WERI-Rb-1 (cell line): ENCODE measurements around the gene ADAMTS15.

Experiments
- DNase-seq: peaks from one replicate; pipeline ENCODE4 v3.0.0-alpha.2; 2020
- H3K27ac ChIP-seq: fragments of 250-450 bp; sonication (Bioruptor Pico); 2 replicates; pipeline ENCODE4 v1.5.1; 2020; ENCODE audit warnings: mild to moderate bottlenecking, moderate library complexity
- H3K27me3 ChIP-seq: fragments of 250-450 bp; sonication (Bioruptor Pico); 2 replicates; pipeline ENCODE4 v1.5.1; 2021; ENCODE audit warnings: mild to moderate bottlenecking, low read depth, moderate library complexity; ENCODE audit not compliant: insufficient read depth, severe bottlenecking
- H3K36me3 ChIP-seq: fragments of 250-450 bp; sonication (Bioruptor Pico); 2 replicates; pipeline ENCODE4 v1.5.1; 2020; ENCODE audit warnings: mild to moderate bottlenecking, moderate library complexity
- H3K4me3 ChIP-seq: 2 replicates; pipeline ENCODE4 v1.5.1; 2011; ENCODE audit warnings: low read depth, mild to moderate bottlenecking, control low read depth, low read length
- H3K9me3 ChIP-seq: fragments of 250-450 bp; sonication (Bioruptor Pico); 2 replicates; pipeline ENCODE4 v1.5.1; 2021; ENCODE audit warnings: mild to moderate bottlenecking, moderate library complexity; ENCODE audit not compliant: severe bottlenecking
- TF ChIP-seq, protein P1 (sequence below): IDR thresholded peaks from 2 replicates; pipeline ENCODE4 v1.5.1; 2011; ENCODE audit warnings: low read depth, mild to moderate bottlenecking, control low read depth, inconsistent platforms, low read length

ADAMTS15 gene

DNA sequence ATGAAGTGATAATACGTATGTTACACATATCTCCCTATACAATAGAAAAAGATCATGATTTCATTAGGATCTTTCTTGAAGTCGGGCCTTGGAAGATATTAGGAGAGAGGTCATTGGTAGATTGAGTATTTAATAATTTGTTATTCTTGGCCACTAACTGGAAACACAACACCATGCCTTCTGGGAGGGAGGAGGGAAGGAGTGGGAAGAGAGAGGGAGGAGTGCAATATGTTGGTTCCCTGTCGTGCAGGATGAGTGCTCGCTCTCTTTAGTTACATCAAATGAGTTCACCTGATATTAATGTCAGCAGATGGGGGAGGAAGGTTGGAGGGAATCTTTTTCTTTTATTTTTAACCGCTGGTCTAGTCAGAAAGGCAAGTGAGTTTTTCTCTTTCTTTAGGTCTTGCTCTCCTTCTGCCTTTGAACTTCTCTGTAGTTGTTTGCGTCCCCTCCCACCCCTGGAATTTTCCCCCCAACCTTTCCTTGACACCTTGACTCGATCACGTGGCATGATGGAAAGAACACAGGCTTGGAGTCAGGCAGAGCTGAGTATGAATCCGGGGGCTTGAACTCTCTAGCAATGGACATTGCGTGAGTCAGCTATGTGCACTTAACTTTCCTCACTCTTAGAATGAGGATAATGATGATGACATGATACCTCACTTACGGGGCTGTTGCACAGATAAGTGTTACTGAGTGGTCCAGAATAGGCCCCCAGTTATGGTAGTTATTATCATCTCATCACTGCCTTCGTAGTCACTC lies 6.2 kb downstream of the ADAMTS15 start:
- no peak for DNase-seq
- Histone ChIP-seq H3K36me3 (no peaks in the 10 kb centered on the region), H3K9me3 (no peaks in the 10 kb centered on the region), H3K27ac (no peak overlapping the region), H3K4me3 (no peak overlapping the region), H3K27me3 (no peaks in the 10 kb centered on the region)
- TF ChIP-seq, protein P1, sequence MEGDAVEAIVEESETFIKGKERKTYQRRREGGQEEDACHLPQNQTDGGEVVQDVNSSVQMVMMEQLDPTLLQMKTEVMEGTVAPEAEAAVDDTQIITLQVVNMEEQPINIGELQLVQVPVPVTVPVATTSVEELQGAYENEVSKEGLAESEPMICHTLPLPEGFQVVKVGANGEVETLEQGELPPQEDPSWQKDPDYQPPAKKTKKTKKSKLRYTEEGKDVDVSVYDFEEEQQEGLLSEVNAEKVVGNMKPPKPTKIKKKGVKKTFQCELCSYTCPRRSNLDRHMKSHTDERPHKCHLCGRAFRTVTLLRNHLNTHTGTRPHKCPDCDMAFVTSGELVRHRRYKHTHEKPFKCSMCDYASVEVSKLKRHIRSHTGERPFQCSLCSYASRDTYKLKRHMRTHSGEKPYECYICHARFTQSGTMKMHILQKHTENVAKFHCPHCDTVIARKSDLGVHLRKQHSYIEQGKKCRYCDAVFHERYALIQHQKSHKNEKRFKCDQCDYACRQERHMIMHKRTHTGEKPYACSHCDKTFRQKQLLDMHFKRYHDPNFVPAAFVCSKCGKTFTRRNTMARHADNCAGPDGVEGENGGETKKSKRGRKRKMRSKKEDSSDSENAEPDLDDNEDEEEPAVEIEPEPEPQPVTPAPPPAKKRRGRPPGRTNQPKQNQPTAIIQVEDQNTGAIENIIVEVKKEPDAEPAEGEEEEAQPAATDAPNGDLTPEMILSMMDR = no peak

DNA sequence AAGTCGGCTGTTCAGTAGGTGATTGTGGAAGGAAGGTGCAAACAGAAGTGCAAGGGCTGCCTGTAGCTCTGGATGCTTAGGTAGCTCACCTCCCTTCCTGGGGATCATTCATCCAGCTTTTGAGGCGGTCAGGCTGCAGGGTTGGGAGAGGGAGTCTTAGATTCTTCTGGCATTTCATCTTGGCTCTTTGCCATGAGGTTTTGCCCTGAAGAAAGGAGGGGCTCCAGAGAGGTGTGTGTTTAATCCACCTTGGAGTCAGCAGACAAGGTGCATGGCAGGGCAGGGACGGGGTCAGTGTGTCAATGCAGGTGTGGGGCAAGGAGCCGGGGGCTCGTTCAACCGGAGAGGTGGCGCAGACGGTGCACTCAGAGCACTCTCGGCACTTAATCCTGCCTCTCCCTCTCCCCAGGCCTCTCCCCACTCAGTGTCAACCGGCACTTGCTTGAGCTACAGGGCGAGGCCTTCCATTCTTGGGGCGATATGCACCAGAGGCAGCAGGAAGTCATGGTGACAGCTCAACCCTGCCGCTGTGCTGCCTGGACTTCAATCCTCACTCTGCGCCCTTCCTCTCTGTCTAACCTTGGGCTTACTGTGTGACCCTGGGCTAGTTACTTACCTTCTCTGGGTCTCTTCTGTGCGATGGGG lies 7.2 kb downstream of the ADAMTS15 start:
- H3K27ac ChIP-seq = no peak overlapping the region
- no peaks in the 10 kb centered on the region for H3K36me3 ChIP-seq
- TF ChIP-seq, protein P1 = no peak
- no peak overlapping the region for H3K4me3 ChIP-seq
- no peak for DNase-seq
- H3K27me3 ChIP-seq = no peaks in the 10 kb centered on the region
- H3K9me3 ChIP-seq = no peaks in the 10 kb centered on the region

DNA sequence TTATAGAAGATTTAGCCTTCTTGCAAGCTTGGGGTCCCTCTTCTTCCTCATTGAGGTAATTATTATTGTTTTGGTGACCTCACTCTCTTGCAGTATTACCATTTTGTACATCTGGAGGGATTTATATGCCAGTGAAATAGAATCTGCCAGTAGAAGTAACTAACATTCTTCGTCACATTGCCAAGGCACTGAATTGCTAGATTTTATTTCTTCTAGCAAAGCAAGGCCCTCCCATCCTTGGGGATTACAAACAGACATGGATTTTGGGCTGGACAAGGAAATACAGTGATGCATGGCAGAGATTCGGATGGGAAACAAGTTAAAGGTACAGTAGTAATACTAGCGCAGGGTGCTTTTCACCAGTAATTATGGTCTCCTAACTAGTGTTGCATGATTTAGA lies 7.8 kb downstream of the ADAMTS15 start:
- H3K27ac ChIP-seq = no peak overlapping the region

DNA sequence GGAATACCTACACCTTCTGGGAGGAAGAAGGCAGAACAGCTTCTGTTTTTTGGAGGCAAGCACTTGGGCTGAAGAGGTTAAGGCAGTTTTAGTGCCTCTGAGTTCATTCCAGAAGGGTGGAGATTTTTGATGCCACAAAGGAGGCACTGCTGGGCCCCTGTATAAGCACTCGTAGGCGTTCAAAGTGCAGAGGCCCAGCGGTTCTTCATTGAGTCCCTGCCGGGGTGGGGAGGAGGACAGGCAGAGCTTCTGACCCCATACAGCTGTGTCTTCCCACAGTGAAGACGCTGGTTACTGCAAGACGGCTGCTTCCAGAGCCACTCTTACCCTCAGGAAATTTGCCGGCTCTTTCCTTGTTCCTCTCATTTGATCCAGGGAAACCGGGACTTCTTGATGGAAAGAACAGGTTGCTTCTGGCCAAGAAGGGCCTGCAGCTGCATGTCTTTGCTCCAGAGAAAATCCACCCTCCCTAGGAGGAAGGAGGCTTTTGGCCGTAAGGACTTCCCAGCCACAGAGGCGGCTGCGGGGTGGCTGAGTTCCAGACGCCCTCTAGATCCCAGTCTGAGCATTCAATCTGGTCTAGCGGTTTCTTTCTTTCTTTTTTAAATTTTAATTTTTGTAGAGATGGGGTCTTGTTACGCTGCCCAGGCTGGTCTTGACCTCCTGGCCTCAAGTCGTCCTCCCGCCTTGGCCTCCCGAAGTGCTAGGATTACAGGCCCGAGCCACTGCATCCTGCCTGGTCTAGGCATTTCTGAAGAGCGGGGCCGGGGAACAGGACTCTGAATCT lies 9.4 kb downstream of the ADAMTS15 start:
- Histone ChIP-seq H3K36me3 (no peaks in the 10 kb centered on the region), H3K4me3 (no peak overlapping the region), H3K27ac (no peak overlapping the region), H3K27me3 (no peaks in the 10 kb centered on the region), H3K9me3 (no peaks in the 10 kb centered on the region)
- TF ChIP-seq, protein P1 = no peak
- DNase-seq = no peak

More for the DNA sequence above, 7.8 kb downstream of the ADAMTS15 start:
- no peak for DNase-seq
- TF ChIP-seq, protein P1 = no peak
- Histone ChIP-seq H3K4me3 (no peak overlapping the region), H3K36me3 (no peaks in the 10 kb centered on the region), H3K9me3 (no peaks in the 10 kb centered on the region), H3K27me3 (no peaks in the 10 kb centered on the region)

DNA sequence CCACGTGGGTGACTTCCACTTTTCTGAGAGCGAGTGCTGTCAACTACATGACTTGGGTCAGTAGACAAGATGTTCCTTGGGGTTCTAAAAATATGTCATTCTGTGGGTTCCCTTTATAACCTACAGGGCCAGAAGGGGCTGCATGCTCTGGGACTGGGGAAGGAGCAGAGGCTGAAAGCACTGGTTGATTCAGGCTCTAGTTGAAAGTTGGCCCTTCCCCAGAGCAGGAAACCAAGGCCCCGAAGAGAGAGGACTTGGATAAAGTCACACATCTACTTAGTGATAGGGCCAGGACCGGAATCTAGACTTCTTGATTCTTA lies 9.9 kb downstream of the ADAMTS15 start:
- H3K27ac ChIP-seq = no peak overlapping the region
- H3K4me3 ChIP-seq = no peak overlapping the region
- no peaks in the 10 kb centered on the region for H3K36me3 ChIP-seq
- no peaks in the 10 kb centered on the region for H3K9me3 ChIP-seq
- DNase-seq = no peak
- TF ChIP-seq, protein P1 = no peak
- no peaks in the 10 kb centered on the region for H3K27me3 ChIP-seq
